ENCODE data around the gene KIAA0586. TPM values are rescaled to one million over a fixed set of nuclear protein-coding genes. Genes with fewer than 3 reads are reported as not detected.
"Not testable (repeated sequence)": the region's sequence is repeated elsewhere in the genome, so short reads cannot be mapped to it uniquely, and the experiment has no call there.

KIAA0586 gene
- total RNA-seq, 1 experiment from 2014 or later = 25.7 TPM

- H3K36me3 ChIP-seq (ENCODE audit: control insufficient read depth in 1 of 2, insufficient read depth in 2 of 2, low read length in 2 of 2) = no peaks in the 10 kb centered on the region
- no peaks in the 10 kb centered on the region for H3K27me3 ChIP-seq (ENCODE audit: insufficient read depth, low read length)
- intact Hi-C loops (cut with micrococcal nuclease) = no loop called here
- ChIA-PET CTCF (interaction anchor here (0.7 kb wide), 1 partner anchor 75 kb away, joined by 3 read pairs; no protein-coding TSS in a partner anchor), RAD21 (ENCODE audit: low non-redundant PET in 1 of 2, low total read pairs in 2 of 2, uncharacterized antibody in 2 of 2, unreplicated experiment in 2 of 2) (no interaction called here), POLR2A (no interaction called here)
- H3K9ac ChIP-seq (ENCODE audit: low read length) = no peak overlapping the region
- H4K20me1 ChIP-seq (ENCODE audit: insufficient read depth) = no peaks in the 10 kb centered on the region
- H3K4me3 ChIP-seq (replicated peaks in 1 of 2; ENCODE audit: low read depth in 1 of 2, low read length in 2 of 2) = no peak overlapping the region
- ATAC-seq (no peak), DNase-seq (ENCODE audit: low read depth, low spot score) (no peak)
- H2AFZ ChIP-seq (ENCODE audit: low read depth, low read length, poor library complexity, severe bottlenecking) = no peak overlapping the region
- H3K79me2 ChIP-seq (ENCODE audit: insufficient read depth, low read length) = no peaks in the 10 kb centered on the region
- no peaks in the 10 kb centered on the region for H3K4me1 ChIP-seq (ENCODE audit: control insufficient read depth in 1 of 2, insufficient read depth in 2 of 2, low read length in 2 of 2)
- no peak overlapping the region for H3K27ac ChIP-seq (ENCODE audit: low read depth, low read length)
- H3K9me3 ChIP-seq (ENCODE audit: control insufficient read depth in 1 of 2, insufficient read depth in 1 of 2, low read depth in 1 of 2, low read length in 2 of 2) = no peaks in the 10 kb centered on the region
- no peaks in the 10 kb centered on the region for H3K9me2 ChIP-seq (ENCODE audit: insufficient read depth)
- TF ChIP-seq ZBTB33 (IDR thresholded peaks at IDR 0.05; ENCODE audit: extremely low read depth, insufficient replicate concordance, low read length) (no peak), ELF1 (IDR thresholded peaks at IDR 0.05; ENCODE audit: borderline replicate concordance, low read depth) (no peak), SIN3A (IDR thresholded peaks at IDR 0.05; ENCODE audit: low read depth) (no peak), TCF7L2 (IDR thresholded peaks at IDR 0.05; ENCODE audit: borderline replicate concordance, extremely low read depth, insufficient read depth, insufficient read length) (no peak), EZH2 (IDR thresholded peaks at IDR 0.05) (no peak), CEBPB (IDR thresholded peaks at IDR 0.05; ENCODE audit: low read depth) (no peak), CBX3 (IDR thresholded peaks at IDR 0.05; ENCODE audit: low read depth) (no peak), SRF (IDR thresholded peaks at IDR 0.05; ENCODE audit: low read depth) (no peak), JUND (IDR thresholded peaks at IDR 0.05) (no peak), EZH2phosphoT487 (IDR thresholded peaks at IDR 0.05; ENCODE audit: borderline replicate concordance) (no peak), MAX (IDR thresholded peaks at IDR 0.05) (no peak), POLR2A (IDR thresholded peaks at IDR 0.05; ENCODE audit: borderline replicate concordance, extremely low read depth, insufficient read depth, insufficient read length) (no peak), SP1 (IDR thresholded peaks at IDR 0.05; ENCODE audit: low read depth) (no peak), CTCF (IDR thresholded peaks at IDR 0.05 in 2 of 3, conservative IDR thresholded peaks at IDR 0.05 in 1 of 3; ENCODE audit: borderline replicate concordance in 1 of 3, insufficient read depth in 1 of 3, low read depth in 2 of 3, low read length in 2 of 3) (no peak)
- TF ChIP-seq, protein P1, sequence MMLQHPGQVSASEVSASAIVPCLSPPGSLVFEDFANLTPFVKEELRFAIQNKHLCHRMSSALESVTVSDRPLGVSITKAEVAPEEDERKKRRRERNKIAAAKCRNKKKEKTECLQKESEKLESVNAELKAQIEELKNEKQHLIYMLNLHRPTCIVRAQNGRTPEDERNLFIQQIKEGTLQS (IDR thresholded peaks at IDR 0.05) = no peak
- no TSS peak for BruUV-seq (replicated peaks)
- H3K4me2 ChIP-seq (ENCODE audit: low read length) = no peak overlapping the region
These were observed 148.4 kb downstream of the KIAA0586 start for GRCh38 chr14:58575956-58576355.

- H3K9me2 ChIP-seq (ENCODE audit: insufficient read depth); H4K20me1 ChIP-seq (ENCODE audit: insufficient read depth); H3K27me3 ChIP-seq (ENCODE audit: insufficient read depth, low read length); RAD21 ChIA-PET (ENCODE audit: low non-redundant PET in 1 of 2, low total read pairs in 2 of 2, uncharacterized antibody in 2 of 2, unreplicated experiment in 2 of 2); H3K4me1 ChIP-seq (ENCODE audit: control insufficient read depth in 1 of 2, insufficient read depth in 2 of 2, low read length in 2 of 2); intact Hi-C loops (cut with micrococcal nuclease); CTCF ChIA-PET; H3K9ac ChIP-seq (ENCODE audit: low read length); H3K4me3 ChIP-seq (replicated peaks in 1 of 2; ENCODE audit: low read depth in 1 of 2, low read length in 2 of 2); H2AFZ ChIP-seq (ENCODE audit: low read depth, low read length, poor library complexity, severe bottlenecking); DNase-seq (ENCODE audit: low read depth, low spot score); H3K36me3 ChIP-seq (ENCODE audit: control insufficient read depth in 1 of 2, insufficient read depth in 2 of 2, low read length in 2 of 2); H3K9me3 ChIP-seq (ENCODE audit: control insufficient read depth in 1 of 2, insufficient read depth in 1 of 2, low read depth in 1 of 2, low read length in 2 of 2); H3K79me2 ChIP-seq (ENCODE audit: insufficient read depth, low read length); POLR2A ChIA-PET; BruUV-seq (replicated peaks); ATAC-seq; H3K4me2 ChIP-seq (ENCODE audit: low read length); H3K27ac ChIP-seq (ENCODE audit: low read depth, low read length): not testable (repeated sequence)
These were observed 152.5 kb downstream of the KIAA0586 start for GRCh38 chr14:58580035-58580434.

Measured in HCT116 (cell line).